ENCODE results near the gene AGA.

AGA gene

GRCh38 chr4:177396352-177396751 is 45.9 kb downstream of the AGA start:
- H3F3A ChIP-seq (ENCODE audit: insufficient read depth) = no peaks in the 10 kb centered on the region
- TF ChIP-seq CTCF (IDR thresholded peaks at IDR 0.05; ENCODE audit: insufficient read depth, low read length, poor library complexity, severe bottlenecking) = no peak
- TF ChIP-seq EZH2phosphoT487 (conservative IDR thresholded peaks at IDR 0.05; ENCODE audit: low read length) = no peak

GRCh38 chr4:177393236-177393635 is 49.0 kb downstream of the AGA start:
- H3K4me3 ChIP-seq (ENCODE audit: insufficient read depth, low read length, poor library complexity, severe bottlenecking) = no peak overlapping the region
- no peak overlapping the region for H3K27ac ChIP-seq (ENCODE audit: low read depth, low read length)
- H2AFZ ChIP-seq (ENCODE audit: low read depth, low read length, severe bottlenecking) = no peak overlapping the region
- H3K9me3 ChIP-seq (ENCODE audit: insufficient read depth, low read length) = no peaks in the 10 kb centered on the region
- H3K9me2 ChIP-seq (replicated peaks; ENCODE audit: insufficient read depth, low read length) = no peaks in the 10 kb centered on the region
- no peak overlapping the region for H3K9ac ChIP-seq (ENCODE audit: low read length)
- no peaks in the 10 kb centered on the region for H3F3A ChIP-seq (ENCODE audit: insufficient read depth)
- TF ChIP-seq EZH2phosphoT487 (conservative IDR thresholded peaks at IDR 0.05; ENCODE audit: low read length) = no peak
- no peak for TF ChIP-seq CTCF (IDR thresholded peaks at IDR 0.05; ENCODE audit: insufficient read depth, low read length, poor library complexity, severe bottlenecking)
- 0 out of 2 replicates have a peak, but pooled peaks cover 3% of the 10 kb centered on the region for H3K27me3 ChIP-seq (ENCODE audit: low read length)
- no peak overlapping the region for H3K4me2 ChIP-seq (ENCODE audit: low read depth, low read length, poor library complexity, severe bottlenecking)
- no peaks in the 10 kb centered on the region for H3K36me3 ChIP-seq (ENCODE audit: low read length)
- no peaks in the 10 kb centered on the region for H4K20me1 ChIP-seq (ENCODE audit: low read depth, low read length)
- no peaks in the 10 kb centered on the region for H3K79me2 ChIP-seq (ENCODE audit: insufficient read depth, low read length)

More at GRCh38 chr4:177396352-177396751, 45.9 kb downstream of the AGA start:
- no peak overlapping the region for H3K4me3 ChIP-seq (ENCODE audit: insufficient read depth, low read length, poor library complexity, severe bottlenecking)
- no peaks in the 10 kb centered on the region for H3K9me2 ChIP-seq (replicated peaks; ENCODE audit: insufficient read depth, low read length)
- H3K9me3 ChIP-seq (ENCODE audit: insufficient read depth, low read length) = no peaks in the 10 kb centered on the region
- 0 out of 2 replicates have a peak, but pooled peaks cover 3% of the 10 kb centered on the region for H3K27me3 ChIP-seq (ENCODE audit: low read length)
- no peak overlapping the region for H3K4me2 ChIP-seq (ENCODE audit: low read depth, low read length, poor library complexity, severe bottlenecking)
- H2AFZ ChIP-seq (ENCODE audit: low read depth, low read length, severe bottlenecking) = no peak overlapping the region
- no peaks in the 10 kb centered on the region for H3K79me2 ChIP-seq (ENCODE audit: insufficient read depth, low read length)
- no peak overlapping the region for H3K9ac ChIP-seq (ENCODE audit: low read length)
- no peak overlapping the region for H3K27ac ChIP-seq (ENCODE audit: low read depth, low read length)
- no peaks in the 10 kb centered on the region for H4K20me1 ChIP-seq (ENCODE audit: low read depth, low read length)
- H3K36me3 ChIP-seq (ENCODE audit: low read length) = no peaks in the 10 kb centered on the region

GRCh38 chr4:177391953-177392352 is 50.3 kb downstream of the AGA start:
- H2AFZ ChIP-seq (ENCODE audit: low read depth, low read length, severe bottlenecking) = no peak overlapping the region
- no peaks in the 10 kb centered on the region for H3K9me2 ChIP-seq (replicated peaks; ENCODE audit: insufficient read depth, low read length)
- H3F3A ChIP-seq (ENCODE audit: insufficient read depth) = no peaks in the 10 kb centered on the region

More at GRCh38 chr4:177391953-177392352, 50.3 kb downstream of the AGA start:
- Histone ChIP-seq H3K9me3 (ENCODE audit: insufficient read depth, low read length) (no peaks in the 10 kb centered on the region), H3K4me2 (ENCODE audit: low read depth, low read length, poor library complexity, severe bottlenecking) (no peak overlapping the region), H3K27ac (ENCODE audit: low read depth, low read length) (no peak overlapping the region), H3K4me3 (ENCODE audit: insufficient read depth, low read length, poor library complexity, severe bottlenecking) (no peak overlapping the region), H3K79me2 (ENCODE audit: insufficient read depth, low read length) (no peaks in the 10 kb centered on the region), H3K27me3 (ENCODE audit: low read length) (0 out of 2 replicates have a peak, but pooled peaks cover 3% of the 10 kb centered on the region), H3K36me3 (ENCODE audit: low read length) (no peaks in the 10 kb centered on the region), H4K20me1 (ENCODE audit: low read depth, low read length) (no peaks in the 10 kb centered on the region), H3K9ac (ENCODE audit: low read length) (no peak overlapping the region)
- no peak for TF ChIP-seq CTCF (IDR thresholded peaks at IDR 0.05; ENCODE audit: insufficient read depth, low read length, poor library complexity, severe bottlenecking)
- no peak for TF ChIP-seq EZH2phosphoT487 (conservative IDR thresholded peaks at IDR 0.05; ENCODE audit: low read length)
